ENCODE data around the gene SLC22A8.
"Not testable (repeated sequence)": the region's sequence is repeated elsewhere in the genome, so short reads cannot be mapped to it uniquely, and the experiment has no call there.

The SLC22A8 gene

GRCh38 chr11:63015521-63016215 is at the start of gene SLC22A8:
Gene SLC22A8, minus strand, starts transcription at chr11:63015841. Its CDS starts 883 bp downstream, at chr11:63014958.
- no peak for DNase-seq

DNA sequence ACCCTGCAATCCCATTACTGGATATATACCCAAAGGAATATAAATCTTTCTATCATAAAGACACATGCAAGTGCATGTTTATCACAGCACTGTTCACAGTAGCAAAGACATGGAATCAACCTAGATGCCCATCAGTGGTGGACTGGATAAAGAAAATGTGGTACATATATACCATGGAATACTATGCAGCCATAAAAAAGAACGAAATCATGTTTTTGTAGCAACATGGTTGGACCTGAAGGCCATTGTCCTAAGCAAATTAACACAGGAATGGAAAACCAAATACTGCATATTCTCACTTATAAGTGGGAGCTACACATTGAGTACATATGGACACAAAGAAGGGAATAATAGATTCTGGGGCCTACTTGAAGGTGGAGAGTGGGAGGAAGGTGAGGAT is 30.6 kb upstream of the SLC22A8 start:
- DNase-seq = not testable (repeated sequence)

DNA sequence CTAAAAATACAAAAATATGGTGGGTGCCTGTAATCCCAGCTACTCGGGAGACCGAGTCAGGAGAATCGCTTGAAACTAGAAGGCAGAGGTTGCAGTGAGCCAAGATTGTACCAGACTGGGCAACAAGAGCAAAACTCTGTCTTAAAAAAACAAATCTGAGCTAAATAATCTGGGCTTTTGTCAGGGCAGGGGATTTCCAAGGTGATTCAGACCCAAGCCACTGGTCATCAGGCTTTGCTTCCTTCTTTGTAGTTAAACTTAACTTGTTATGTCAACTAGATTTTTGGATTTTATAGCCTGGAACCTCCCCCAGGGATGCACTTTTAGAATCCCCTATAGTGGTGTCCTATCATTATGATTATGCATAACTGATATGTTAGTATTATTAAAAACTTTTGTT is 27.0 kb upstream of the SLC22A8 start:
- DNase-seq = no peak

DNA sequence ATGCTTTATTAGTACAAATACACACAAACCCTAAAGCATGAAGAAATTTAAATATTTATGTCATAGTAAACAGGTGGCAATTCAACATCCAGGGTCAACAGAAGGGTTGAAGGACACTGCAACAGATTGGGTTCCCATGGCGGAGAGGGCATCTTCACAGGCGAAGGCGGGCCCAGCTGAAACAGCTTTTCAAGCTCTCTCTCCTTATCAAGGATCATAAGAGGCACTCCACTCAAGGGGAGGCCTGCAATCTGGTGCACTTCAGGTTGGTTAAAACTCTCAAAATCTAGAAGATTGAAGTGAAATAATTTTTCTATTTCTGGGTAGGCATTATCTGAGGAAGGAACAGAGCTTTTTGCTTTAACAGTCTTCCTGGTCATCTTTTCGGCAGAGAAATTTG is 16.8 kb upstream of the SLC22A8 start:
- no peak for DNase-seq

- DNase-seq = peak; percentile 94
Measured at GRCh38 chr11:63023841-63024648, 8.4 kb upstream of the SLC22A8 start.

DNA sequence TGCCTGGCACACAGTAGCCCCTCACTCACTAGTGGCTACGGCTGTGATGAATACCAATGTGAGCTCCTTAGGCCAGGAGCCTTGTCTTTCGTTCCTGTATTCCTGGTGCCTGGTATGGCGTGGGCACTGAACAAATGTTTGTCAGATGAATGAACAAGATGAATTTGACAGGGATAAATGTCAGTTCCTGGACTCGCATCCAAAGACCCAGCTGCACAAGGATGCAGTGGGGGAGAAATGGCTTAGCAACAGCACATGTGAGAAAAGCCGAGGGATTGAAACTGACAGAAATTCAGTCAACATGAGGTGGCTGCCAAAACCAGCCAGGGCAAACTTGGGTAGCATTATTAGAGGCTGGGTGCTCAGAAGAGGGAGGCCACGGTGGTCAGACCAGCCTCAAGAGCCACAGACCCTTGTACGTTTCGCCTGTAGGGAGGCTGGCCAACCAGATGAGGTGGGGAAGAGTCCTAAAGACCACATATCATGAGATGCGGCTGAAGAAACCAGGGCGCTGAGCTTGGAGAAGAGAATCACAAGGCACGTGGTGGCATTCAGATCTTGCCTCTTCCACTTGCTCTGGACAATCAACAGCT is 7.7 kb upstream of the SLC22A8 start:
- DNase-seq = no peak

- no peak for DNase-seq
Measured at GRCh38 chr11:63022441-63022840, 6.8 kb upstream of the SLC22A8 start.

GRCh38 chr11:63020671-63021291 is 5.1 kb upstream of the SLC22A8 start:
- DNase-seq = no peak

GRCh38 chr11:63019506-63019905 is 3.9 kb upstream of the SLC22A8 start:
- no peak for DNase-seq

DNA sequence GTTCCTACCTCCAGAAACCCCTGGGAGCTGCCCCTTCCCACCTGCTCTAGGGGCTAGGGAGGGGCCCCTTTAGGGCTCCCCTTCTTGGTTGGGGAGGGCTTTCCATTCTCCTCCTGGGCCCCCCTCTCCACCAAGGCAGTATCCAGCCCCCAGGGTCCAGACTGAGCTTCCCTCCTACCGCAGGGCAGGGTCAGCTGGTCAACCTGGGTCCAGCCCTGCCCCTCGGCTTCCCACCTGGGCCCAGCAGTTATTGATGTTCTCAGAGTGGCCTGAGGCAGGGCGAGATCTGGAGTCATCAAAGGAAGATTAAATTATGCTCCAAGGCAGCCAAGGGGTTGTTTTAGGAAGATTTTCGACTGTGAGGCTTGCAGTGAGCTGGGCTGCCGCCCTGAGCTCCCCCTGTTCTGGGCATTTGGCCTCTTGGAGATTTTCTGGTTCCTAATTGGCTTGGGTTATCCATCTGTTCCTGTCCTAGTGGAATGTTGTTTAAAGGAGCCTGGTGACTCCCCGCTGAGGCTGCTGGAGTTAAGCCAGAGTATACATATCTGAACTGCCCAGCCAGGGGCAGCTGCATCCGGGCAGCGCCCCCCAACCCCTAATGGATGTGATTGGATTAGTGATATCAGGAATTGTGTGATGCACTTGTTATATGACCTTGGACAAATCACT is 1.8 kb upstream of the SLC22A8 start:
- no peak for DNase-seq

DNA sequence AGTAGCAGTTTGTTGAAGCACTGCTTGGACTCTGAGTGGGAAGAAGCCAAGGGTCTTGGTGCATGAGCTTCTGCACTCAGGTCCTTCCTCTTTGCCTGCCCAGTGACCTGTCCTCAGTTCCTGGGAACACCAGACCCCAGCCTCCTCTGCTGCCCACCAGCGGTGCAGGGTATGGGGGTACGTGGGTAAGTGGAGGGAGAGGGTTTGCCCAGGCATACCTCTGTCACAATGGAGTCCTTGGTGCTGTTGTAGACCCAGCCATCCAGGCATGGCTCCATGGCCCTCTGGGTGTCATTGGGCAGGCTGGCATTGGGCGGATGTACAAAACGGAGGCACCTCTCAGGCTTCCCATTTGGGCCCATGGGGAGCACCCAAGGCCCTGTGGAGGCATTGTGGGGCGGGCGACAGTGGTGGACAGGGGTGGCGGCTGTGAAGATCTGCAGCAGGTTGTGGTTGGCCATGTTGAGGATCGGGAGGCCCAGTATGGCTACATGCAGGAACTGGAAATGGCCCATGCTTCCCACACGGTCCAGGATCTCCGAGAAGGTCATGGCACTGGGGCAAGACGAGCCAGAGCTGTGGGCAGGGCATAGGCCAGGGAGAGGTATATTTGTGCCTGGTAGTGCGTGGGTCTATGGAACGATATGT is 1.1 kb downstream of the SLC22A8 start:
- no peak for DNase-seq

- no peak for DNase-seq
Measured at GRCh38 chr11:63012839-63013238, 2.8 kb downstream of the SLC22A8 start.

GRCh38 chr11:63012430-63012829 is 3.2 kb downstream of the SLC22A8 start:
- DNase-seq = no peak

GRCh38 chr11:63010934-63011439 is 4.7 kb downstream of the SLC22A8 start:
- no peak for DNase-seq

GRCh38 chr11:63007920-63008319 is 7.7 kb downstream of the SLC22A8 start:
- DNase-seq = no peak

DNA sequence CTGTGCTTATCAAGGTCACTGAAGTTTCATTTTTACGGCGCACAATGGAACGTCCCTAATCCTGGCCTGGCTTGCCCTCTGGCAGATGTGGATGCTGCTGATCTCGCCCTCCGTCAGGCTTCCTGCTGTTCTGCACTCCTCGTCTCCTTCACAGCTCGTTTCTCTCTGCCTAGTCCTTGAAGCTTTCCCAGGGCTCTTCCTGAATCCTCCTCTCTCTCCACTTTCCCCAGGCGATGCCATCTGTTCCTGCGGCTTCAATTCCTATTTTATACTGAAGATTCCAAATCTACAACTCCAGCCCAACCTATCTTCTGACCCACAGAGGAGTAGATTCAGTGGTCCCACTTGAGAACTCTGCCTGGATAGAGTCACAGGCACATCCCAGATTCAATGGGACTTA is 14.2 kb downstream of the SLC22A8 start:
- no peak for DNase-seq

DNA sequence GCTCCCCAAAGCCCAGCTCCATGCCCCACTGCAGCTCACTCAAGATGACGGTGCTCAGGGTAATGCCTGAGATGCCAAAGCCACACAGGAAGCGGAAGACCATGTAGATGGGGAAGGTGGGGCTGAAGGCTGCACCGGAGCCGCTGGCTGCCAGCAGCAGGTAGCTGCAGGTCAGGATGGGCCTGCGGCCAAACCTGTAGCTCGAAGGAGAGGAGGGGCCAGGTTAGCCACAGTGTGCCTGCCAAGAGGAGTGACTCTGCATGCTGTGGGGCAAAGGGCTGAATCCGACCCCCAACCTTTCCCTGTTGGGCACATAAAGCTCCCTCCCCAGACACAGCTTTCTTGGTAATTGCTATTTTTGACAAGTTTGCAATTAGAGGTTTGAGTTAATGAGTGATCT is 16.0 kb downstream of the SLC22A8 start:
- no peak for DNase-seq

DNA sequence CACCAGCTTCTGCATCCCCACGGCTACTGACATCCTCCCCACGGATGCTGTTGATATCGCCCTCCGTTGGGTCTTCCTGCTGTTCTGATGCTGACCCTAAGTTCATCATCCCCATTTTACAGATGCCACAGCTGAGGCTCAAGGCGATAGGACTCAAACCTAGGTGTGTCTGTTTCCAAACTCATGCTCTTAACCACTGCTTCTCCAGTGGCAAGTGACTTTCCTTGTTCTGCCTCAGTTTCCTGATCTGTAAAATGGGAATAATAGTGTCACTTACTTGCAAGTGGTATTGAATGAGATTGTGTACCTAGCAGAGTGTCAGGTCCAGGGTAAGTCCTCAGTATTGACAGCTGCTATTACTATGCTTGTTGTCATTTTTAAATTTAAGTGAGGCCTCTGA is 16.5 kb downstream of the SLC22A8 start:
- no peak for DNase-seq

GRCh38 chr11:62996271-62996670 is 19.4 kb downstream of the SLC22A8 start:
- DNase-seq = no peak

GRCh38 chr11:62994775-62995174 is 20.9 kb downstream of the SLC22A8 start:
- DNase-seq = no peak

DNA sequence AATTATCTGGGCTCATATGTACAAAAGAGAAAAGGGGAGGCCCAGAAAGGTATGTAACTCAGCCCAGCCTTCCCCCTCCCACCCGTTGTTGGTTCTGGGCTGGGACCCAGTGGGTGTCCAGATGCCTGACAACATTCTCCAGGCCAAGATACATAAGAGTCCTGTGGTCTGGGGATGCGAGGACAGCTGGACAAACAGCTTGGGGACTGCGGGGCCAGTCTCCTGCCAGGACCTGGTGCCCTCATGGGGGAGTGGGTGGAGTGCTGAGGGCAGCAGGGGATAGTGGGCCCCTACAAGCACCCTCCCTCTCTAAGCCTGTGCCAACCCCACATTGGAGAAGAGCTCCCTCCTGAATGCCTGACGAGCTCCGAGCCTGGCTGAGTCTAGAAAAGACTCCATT is 27.4 kb downstream of the SLC22A8 start:
- DNase-seq = peak; percentile 37
